Esophagus muscularis mucosa (tissue), 4 donors: Measurements from ENCODE around the gene IL12RB2.
"Not testable (repeated sequence)": the region's sequence is repeated elsewhere in the genome, so short reads cannot be mapped to it uniquely, and the experiment has no call there.

Experiments
- EP300 ChIP-seq: sonication (generic); formaldehyde crosslinking; IDR thresholded peaks from one replicate; pipeline ENCODE4 v1.6.1; 2017; ENCODE audit warnings: antibody characterized with exemption
- POLR2A ChIP-seq: fragments of 450-650 bp; IDR thresholded peaks from one replicate; pipeline ENCODE4 v1.6.1; 2017; ENCODE audit warnings: antibody characterized with exemption, moderate library complexity, mild to moderate bottlenecking, low read depth
- TF ChIP-seq, protein P1 (sequence below), 3 experiments: fragments of 200-600 bp in 2 of 3; fragments of 450-650 bp in 1 of 3; sonication (generic) in 2 of 3; IDR thresholded peaks; one replicate each; pipeline ENCODE4 v1.5.1; 2017 to 2019; ENCODE audit warnings: antibody characterized with exemption in 3 of 3, mild to moderate bottlenecking in 2 of 3, moderate library complexity in 1 of 3

DNA sequence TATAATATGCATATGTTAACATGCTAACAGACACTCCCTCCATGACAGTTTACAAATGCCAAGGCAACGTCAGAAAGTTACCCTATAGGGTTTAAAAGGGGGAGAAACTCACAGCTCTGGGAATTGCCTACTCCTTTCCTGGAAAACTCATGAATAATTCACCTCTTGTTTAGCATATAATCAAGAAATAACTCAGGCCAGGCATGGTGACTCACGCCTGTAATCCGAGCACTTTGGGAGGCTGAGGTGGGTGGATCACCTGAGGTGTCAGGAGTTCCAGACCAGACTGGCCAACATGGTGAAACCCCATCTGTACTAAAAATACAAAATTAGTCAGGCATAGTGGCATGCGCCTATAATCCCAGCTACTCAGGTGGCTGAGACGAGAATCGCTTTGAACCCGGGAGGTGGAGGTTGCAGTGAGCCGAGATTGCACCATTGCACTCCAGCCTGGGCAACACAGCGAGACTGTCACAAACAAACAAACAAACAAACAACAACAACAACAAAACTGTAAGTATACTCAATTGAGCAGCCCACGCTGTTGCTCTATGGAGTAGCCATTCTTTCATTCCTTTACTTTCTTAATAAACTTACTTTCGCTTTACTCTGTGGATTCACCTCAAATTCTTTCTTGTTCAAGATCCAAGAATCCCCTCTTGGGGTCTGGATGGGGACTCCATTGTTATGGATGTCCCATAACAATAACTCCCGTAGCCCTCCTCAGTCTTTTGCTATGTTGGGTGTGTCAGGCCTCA, 92.5 kb downstream of the IL12RB2 start:
- TF ChIP-seq POLR2A, EP300: not testable (repeated sequence)
- TF ChIP-seq, protein P1, sequence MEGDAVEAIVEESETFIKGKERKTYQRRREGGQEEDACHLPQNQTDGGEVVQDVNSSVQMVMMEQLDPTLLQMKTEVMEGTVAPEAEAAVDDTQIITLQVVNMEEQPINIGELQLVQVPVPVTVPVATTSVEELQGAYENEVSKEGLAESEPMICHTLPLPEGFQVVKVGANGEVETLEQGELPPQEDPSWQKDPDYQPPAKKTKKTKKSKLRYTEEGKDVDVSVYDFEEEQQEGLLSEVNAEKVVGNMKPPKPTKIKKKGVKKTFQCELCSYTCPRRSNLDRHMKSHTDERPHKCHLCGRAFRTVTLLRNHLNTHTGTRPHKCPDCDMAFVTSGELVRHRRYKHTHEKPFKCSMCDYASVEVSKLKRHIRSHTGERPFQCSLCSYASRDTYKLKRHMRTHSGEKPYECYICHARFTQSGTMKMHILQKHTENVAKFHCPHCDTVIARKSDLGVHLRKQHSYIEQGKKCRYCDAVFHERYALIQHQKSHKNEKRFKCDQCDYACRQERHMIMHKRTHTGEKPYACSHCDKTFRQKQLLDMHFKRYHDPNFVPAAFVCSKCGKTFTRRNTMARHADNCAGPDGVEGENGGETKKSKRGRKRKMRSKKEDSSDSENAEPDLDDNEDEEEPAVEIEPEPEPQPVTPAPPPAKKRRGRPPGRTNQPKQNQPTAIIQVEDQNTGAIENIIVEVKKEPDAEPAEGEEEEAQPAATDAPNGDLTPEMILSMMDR (IDR thresholded peaks at IDR 0.05): not testable (repeated sequence)
